Trophoblast cell (in vitro differentiated cells and primary cell): ENCODE measurements around the gene AMMECR1.

ENCODE experiments used
- DNase-seq, 2 donors: peaks; one replicate each; pipeline ENCODE4 v3.0.0-alpha.2; 2016
- H2AFZ ChIP-seq: 2 replicates; pipeline ENCODE4 v1.6.1; 2013; ENCODE audit warnings: low read length, moderate library complexity, mild to moderate bottlenecking; ENCODE audit not compliant: insufficient read depth, poor library complexity
- H2AK5ac ChIP-seq: 2 replicates; pipeline ENCODE4 v1.6.1; 2013; ENCODE audit warnings: mild to moderate bottlenecking, low read length
- H2BK120ac ChIP-seq: 2 replicates; pipeline ENCODE4 v1.6.1; 2013; ENCODE audit warnings: low read length, mild to moderate bottlenecking, moderate library complexity; ENCODE audit not compliant: insufficient read depth, poor library complexity
- H2BK12ac ChIP-seq: 2 replicates; pipeline ENCODE4 v1.6.1; 2013; ENCODE audit warnings: mild to moderate bottlenecking, low read length, moderate library complexity
- H2BK5ac ChIP-seq: 2 replicates; pipeline ENCODE4 v1.6.1; 2013; ENCODE audit warnings: low read length, low read depth, moderate library complexity, mild to moderate bottlenecking; ENCODE audit not compliant: poor library complexity
- H3K14ac ChIP-seq: 2 replicates; pipeline ENCODE4 v1.6.1; 2013; ENCODE audit warnings: mild to moderate bottlenecking, low read length
- H3K18ac ChIP-seq: 2 replicates; pipeline ENCODE4 v1.6.1; 2013; ENCODE audit warnings: mild to moderate bottlenecking, low read length
- H3K23ac ChIP-seq: 2 replicates; pipeline ENCODE4 v1.6.1; 2013; ENCODE audit warnings: low read length
- H3K27ac ChIP-seq: 2 replicates; pipeline ENCODE4 v1.5.1; 2013; ENCODE audit warnings: low read depth, mild to moderate bottlenecking, inconsistent platforms, low read length, moderate library complexity
- H3K27me3 ChIP-seq: 2 replicates; pipeline ENCODE4 v1.6.1; 2013; ENCODE audit warnings: inconsistent platforms, mild to moderate bottlenecking, low read length, moderate library complexity; ENCODE audit not compliant: insufficient read depth
- H3K36me3 ChIP-seq, 2 experiments: 1 replicate in 1 of 2; 2 replicates in 1 of 2; pipeline ENCODE4 v1.6.1; 2013; ENCODE audit warnings: low read length in 2 of 2, mild to moderate bottlenecking in 2 of 2, moderate library complexity in 1 of 2; ENCODE audit not compliant: insufficient read depth in 2 of 2, control insufficient read depth in 1 of 2
- H3K4ac ChIP-seq: 2 replicates; pipeline ENCODE4 v1.6.1; 2013; ENCODE audit warnings: low read depth, mild to moderate bottlenecking, low read length, moderate library complexity
- H3K4me1 ChIP-seq, 2 experiments: 1 replicate in 1 of 2; 2 replicates in 1 of 2; pipeline ENCODE4 v1.6.1; 2013; ENCODE audit warnings: low read length in 2 of 2, mild to moderate bottlenecking in 2 of 2, moderate library complexity in 1 of 2; ENCODE audit not compliant: insufficient read depth in 2 of 2, control insufficient read depth in 1 of 2
- H3K4me2 ChIP-seq: 2 replicates; pipeline ENCODE4 v1.6.1; 2013; ENCODE audit warnings: inconsistent platforms, mild to moderate bottlenecking, low read length, moderate library complexity
- H3K4me3 ChIP-seq: 2 replicates; pipeline ENCODE4 v1.5.1; 2013; ENCODE audit warnings: mild to moderate bottlenecking, low read depth, low read length, inconsistent platforms
- H3K79me1 ChIP-seq: one replicate; pipeline ENCODE4 v1.6.1; 2013; ENCODE audit warnings: low read length
- H3K79me2 ChIP-seq: 2 replicates; pipeline ENCODE4 v1.6.1; 2013; ENCODE audit warnings: low read length, mild to moderate bottlenecking; ENCODE audit not compliant: control insufficient read depth, insufficient read depth, poor library complexity
- H3K9ac ChIP-seq: 2 replicates; pipeline ENCODE4 v1.6.1; 2013; ENCODE audit warnings: mild to moderate bottlenecking, low read length
- H3K9me3 ChIP-seq: 2 replicates; pipeline ENCODE4 v1.6.1; 2013; ENCODE audit warnings: low read depth, mild to moderate bottlenecking, control low read depth, inconsistent platforms, low read length; ENCODE audit not compliant: insufficient read depth
- H4K12ac ChIP-seq: 2 replicates; pipeline ENCODE4 v1.6.1; 2013; ENCODE audit warnings: low read depth, mild to moderate bottlenecking, low read length, moderate library complexity
- H4K8ac ChIP-seq: 2 replicates; pipeline ENCODE4 v1.6.1; 2013; ENCODE audit warnings: low read depth, mild to moderate bottlenecking, low read length, moderate library complexity
- H4K91ac ChIP-seq: one replicate; pipeline ENCODE4 v1.6.1; 2013; ENCODE audit warnings: low read depth, mild to moderate bottlenecking, low read length, moderate library complexity
- whole genome bisulfite sequencing: extraction: QIAGEN DNeasy Blood & Tissue Kit; methylation state at CpG from one replicate; pipeline ENCODE4 v1.1.7; 2013; ENCODE audit warnings: missing lambda C conversion rate; ENCODE audit not compliant: insufficient read length, insufficient coverage; ENCODE audit errors: extremely low coverage; 5-methylcytosine and 5-hydroxymethylcytosine counted together

Gene AMMECR1

DNA sequence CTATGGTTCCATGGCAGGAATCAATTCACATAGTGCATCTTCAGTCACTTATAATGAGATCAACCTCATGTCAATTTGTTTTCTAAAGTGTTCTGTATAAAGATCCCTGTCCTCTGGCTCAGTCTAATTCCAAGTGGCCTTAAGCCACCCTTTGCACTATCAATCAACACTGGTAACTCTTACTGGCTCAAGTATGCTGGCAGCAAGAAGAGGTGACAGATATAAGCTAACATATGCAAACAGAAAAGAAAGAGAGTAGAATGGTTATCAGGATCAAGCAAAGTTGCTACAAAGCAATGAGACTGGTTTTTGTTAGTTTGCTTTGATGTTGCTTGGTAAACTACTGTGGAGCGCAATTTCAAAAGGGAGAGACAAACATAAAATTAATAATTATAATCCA, 67.0 kb downstream of the AMMECR1 start:
- Histone ChIP-seq H2BK5ac (no peak overlapping the region), H3K4me3 (no peak overlapping the region), H3K27ac (no peak overlapping the region), H3K36me3 (no peaks in the 10 kb centered on the region), H3K27me3 (no peaks in the 10 kb centered on the region), H3K23ac (no peak overlapping the region), H3K4me2 (no peak overlapping the region), H2AFZ (no peak overlapping the region), H4K91ac (no peak overlapping the region), H4K12ac (no peak overlapping the region), H3K9ac (no peak overlapping the region), H3K79me2 (no peaks in the 10 kb centered on the region), H3K4ac (no peak overlapping the region), H3K79me1 (no peaks in the 10 kb centered on the region), H2BK120ac (no peak overlapping the region), H3K9me3 (no peaks in the 10 kb centered on the region), H2AK5ac (no peak overlapping the region), H3K4me1 (peaks cover 0 to 2% of the 10 kb centered on the region in 2 experiments), H4K8ac (no peak overlapping the region), H3K18ac (no peak overlapping the region), H2BK12ac (no peak overlapping the region), H3K14ac (no peak overlapping the region)
- WGBS, result no CpG with 5 or more reads among the region's 1 CpG
- no peak for DNase-seq

DNA sequence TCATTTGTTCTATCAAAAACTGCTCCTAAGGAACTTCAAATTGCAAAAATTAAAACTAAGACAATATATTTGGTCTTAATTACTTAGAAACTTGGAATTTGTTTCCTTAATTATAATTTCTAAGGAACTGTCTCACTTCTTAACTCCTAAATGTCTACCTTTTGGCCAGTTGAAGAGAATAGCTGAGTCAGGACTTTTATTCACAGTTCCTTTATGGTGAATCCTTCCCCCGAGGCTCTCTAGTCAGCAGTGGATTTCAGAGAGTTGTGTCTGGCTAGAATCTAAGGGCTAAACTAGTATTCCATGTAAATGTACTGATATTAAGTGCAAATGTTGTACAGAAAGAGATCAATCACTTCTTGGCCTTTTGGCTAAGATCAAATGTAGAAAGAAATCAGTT, 69.3 kb downstream of the AMMECR1 start:
- H3K23ac ChIP-seq, result no peak overlapping the region
- H3K14ac ChIP-seq, result no peak overlapping the region
- H3K27me3 ChIP-seq, result no peaks in the 10 kb centered on the region
- H3K27ac ChIP-seq, result no peak overlapping the region
- H2BK12ac ChIP-seq, result no peak overlapping the region
- H3K18ac ChIP-seq, result no peak overlapping the region
- H3K79me2 ChIP-seq, result no peaks in the 10 kb centered on the region
- H3K9me3 ChIP-seq, result no peaks in the 10 kb centered on the region
- no peak overlapping the region for H3K4ac ChIP-seq
- H2BK120ac ChIP-seq, result no peak overlapping the region
- no peak overlapping the region for H2AK5ac ChIP-seq
- no peak overlapping the region for H4K12ac ChIP-seq
- no peak overlapping the region for H3K9ac ChIP-seq
- peak; percentile 4 to 42 for DNase-seq
- no CpG with 5 or more reads among the region's 1 CpG for WGBS
- H3K79me1 ChIP-seq, result no peaks in the 10 kb centered on the region
- no peak overlapping the region for H3K4me2 ChIP-seq
- no peak overlapping the region for H4K8ac ChIP-seq
- no peaks in the 10 kb centered on the region for H3K4me1 ChIP-seq
- no peak overlapping the region for H2AFZ ChIP-seq
- H4K91ac ChIP-seq, result no peak overlapping the region
- no peak overlapping the region for H2BK5ac ChIP-seq
- H3K36me3 ChIP-seq, result no peaks in the 10 kb centered on the region
- no peak overlapping the region for H3K4me3 ChIP-seq

DNA sequence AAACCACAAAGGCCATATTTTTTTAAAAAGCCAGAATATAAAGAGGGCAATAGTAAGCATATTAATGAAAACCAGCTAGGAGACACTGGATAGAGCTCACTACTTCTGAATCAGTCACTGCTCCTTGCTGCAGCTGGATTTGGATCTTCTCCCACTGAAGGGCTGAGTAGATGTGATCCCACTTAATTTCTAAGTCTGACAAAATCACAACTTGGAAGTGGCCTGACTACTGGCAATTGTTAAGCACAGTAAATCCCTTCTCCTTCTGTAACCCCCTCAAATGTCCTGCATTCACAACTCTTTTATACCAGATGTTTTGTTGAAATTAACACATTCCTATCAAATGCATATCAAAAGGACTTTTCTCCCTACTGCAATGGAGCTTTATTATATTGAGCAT, 72.9 kb downstream of the AMMECR1 start:
- Histone ChIP-seq H3K79me2 (no peaks in the 10 kb centered on the region), H3K4ac (no peak overlapping the region), H3K23ac (no peak overlapping the region), H3K9ac (no peak overlapping the region), H4K12ac (no peak overlapping the region), H3K4me3 (no peak overlapping the region), H2BK5ac (no peak overlapping the region), H2BK12ac (no peak overlapping the region), H3K4me2 (no peak overlapping the region), H4K91ac (no peak overlapping the region), H3K79me1 (no peaks in the 10 kb centered on the region), H3K27me3 (no peaks in the 10 kb centered on the region), H3K18ac (no peak overlapping the region), H3K27ac (no peak overlapping the region), H3K9me3 (no peaks in the 10 kb centered on the region), H2AFZ (no peak overlapping the region), H2AK5ac (no peak overlapping the region), H2BK120ac (no peak overlapping the region), H3K14ac (no peak overlapping the region), H3K4me1 (no peaks in the 10 kb centered on the region), H4K8ac (no peak overlapping the region), H3K36me3 (no peaks in the 10 kb centered on the region)
- DNase-seq, result no peak

DNA sequence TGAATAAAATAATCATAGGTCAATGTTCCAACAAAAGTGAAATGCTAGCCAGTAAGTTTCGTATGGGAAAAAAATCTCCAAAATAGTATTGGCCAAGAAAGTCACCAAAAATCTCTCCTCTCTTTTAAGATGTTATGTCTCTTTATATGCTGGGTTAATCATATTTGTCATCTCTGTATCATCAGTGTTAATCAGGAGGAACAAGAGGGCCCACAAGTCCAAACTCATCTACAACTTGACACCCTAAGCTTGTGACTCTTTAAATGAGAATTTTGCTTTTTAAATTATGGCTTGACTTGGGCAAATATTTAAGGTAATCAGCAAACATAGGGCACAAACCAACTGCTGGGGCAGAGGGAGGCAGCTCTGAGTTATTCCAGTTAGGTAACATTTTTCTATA, 75.5 kb downstream of the AMMECR1 start:
- H3K9ac ChIP-seq, result no peak overlapping the region
- no peak overlapping the region for H3K14ac ChIP-seq
- H3K23ac ChIP-seq, result no peak overlapping the region
- no peak overlapping the region for H4K8ac ChIP-seq
- no peak overlapping the region for H3K18ac ChIP-seq
- no peaks in the 10 kb centered on the region for H3K4me1 ChIP-seq
- WGBS, result no CpG with 5 or more reads among the region's 1 CpG
- no peak overlapping the region for H4K12ac ChIP-seq
- no peaks in the 10 kb centered on the region for H3K79me1 ChIP-seq
- no peaks in the 10 kb centered on the region for H3K27me3 ChIP-seq
- no peak overlapping the region for H4K91ac ChIP-seq
- H3K79me2 ChIP-seq, result no peaks in the 10 kb centered on the region
- no peak overlapping the region for H2BK12ac ChIP-seq
- no peak for DNase-seq
- no peak overlapping the region for H2AFZ ChIP-seq
- no peak overlapping the region for H2AK5ac ChIP-seq
- no peaks in the 10 kb centered on the region for H3K9me3 ChIP-seq
- no peak overlapping the region for H3K4me3 ChIP-seq
- H2BK5ac ChIP-seq, result no peak overlapping the region
- no peak overlapping the region for H3K4ac ChIP-seq
- no peak overlapping the region for H3K4me2 ChIP-seq
- H2BK120ac ChIP-seq, result no peak overlapping the region
- H3K27ac ChIP-seq, result no peak overlapping the region
- H3K36me3 ChIP-seq, result no peaks in the 10 kb centered on the region

DNA sequence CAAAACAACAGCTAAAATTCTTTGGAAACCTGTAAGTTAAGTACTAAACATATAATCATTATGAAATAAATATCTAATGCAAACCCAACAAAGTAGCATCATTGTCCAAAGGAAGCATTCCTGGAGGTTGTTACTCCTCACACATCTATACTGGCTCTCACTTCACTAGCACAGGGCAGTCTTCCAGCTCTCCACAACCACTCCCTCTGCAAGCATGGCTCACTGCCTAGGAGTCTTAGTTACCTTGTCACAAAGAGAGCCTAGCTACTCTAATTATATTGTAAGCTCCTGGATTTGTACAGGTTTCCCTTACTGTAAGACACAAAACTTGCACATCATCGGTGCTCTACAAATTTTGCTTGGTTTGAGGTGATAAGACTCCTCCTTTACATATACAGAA, 76.1 kb downstream of the AMMECR1 start:
- Histone ChIP-seq H4K12ac (no peak overlapping the region), H4K91ac (no peak overlapping the region), H3K79me2 (no peaks in the 10 kb centered on the region), H3K4me3 (no peak overlapping the region), H2AK5ac (no peak overlapping the region), H3K9ac (no peak overlapping the region), H3K4me1 (no peaks in the 10 kb centered on the region), H3K4me2 (no peak overlapping the region), H2BK5ac (no peak overlapping the region), H3K79me1 (no peaks in the 10 kb centered on the region), H3K27me3 (no peaks in the 10 kb centered on the region), H3K36me3 (no peaks in the 10 kb centered on the region), H3K4ac (no peak overlapping the region), H4K8ac (no peak overlapping the region), H2BK12ac (no peak overlapping the region), H3K18ac (no peak overlapping the region), H3K27ac (no peak overlapping the region), H3K23ac (no peak overlapping the region), H3K9me3 (no peaks in the 10 kb centered on the region), H2AFZ (no peak overlapping the region), H3K14ac (no peak overlapping the region), H2BK120ac (no peak overlapping the region)
- no peak for DNase-seq
- WGBS, result no CpG with 5 or more reads among the region's 1 CpG
